ENCODE data around the gene FAM107B. TPM values are rescaled to one million over a fixed set of nuclear protein-coding genes. Genes with fewer than 3 reads are reported as not detected.

Gene FAM107B
- total and polyA plus RNA-seq, 2 of the 8 experiments (the other 6 are each of a cell fraction or from before 2014, with no cell fraction given), result 7.5 to 28.1 TPM

DNA sequence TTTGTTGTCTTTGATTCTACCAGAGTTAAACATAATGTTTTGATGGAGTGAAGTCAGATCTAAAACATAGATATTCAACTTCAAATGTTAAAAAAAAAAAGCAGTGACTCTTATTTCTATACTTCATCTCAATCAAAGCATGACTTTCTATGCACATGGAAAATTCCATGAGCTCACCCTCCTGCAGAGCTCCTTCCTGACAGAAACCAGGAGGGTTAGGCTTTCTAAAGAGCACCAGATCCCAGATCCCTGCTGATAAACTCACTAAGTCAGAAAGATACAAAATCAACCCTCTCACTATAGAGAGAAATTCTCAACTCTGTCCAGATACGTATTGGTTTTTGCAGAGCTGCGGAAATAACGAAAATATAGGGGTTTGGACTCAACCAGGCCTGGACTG is 122.6 kb downstream of the FAM107B start (continued):
- no peak for TF ChIP-seq CBX5 (IDR thresholded peaks at IDR 0.05; ENCODE audit: low read depth, low read length)
- TF ChIP-seq POU5F1 (IDR thresholded peaks at IDR 0.05; ENCODE audit: low read depth, low read length), result no peak
- TF ChIP-seq SUZ12 (IDR thresholded peaks at IDR 0.05; ENCODE audit: low read length), result no peak
- TF ChIP-seq TAF1 (IDR thresholded peaks at IDR 0.05; ENCODE audit: low read depth, low read length), result no peak
- no peak for TF ChIP-seq SIN3A (conservative IDR thresholded peaks at IDR 0.05 in 1 of 2, IDR thresholded peaks at IDR 0.05 in 1 of 2; ENCODE audit: low read depth in 1 of 2, low read length in 2 of 2)

All from H1 (cell line).